Ovary (tissue), 9 donors: ENCODE data around the gene ALX3. TPM values are rescaled to one million over a fixed set of nuclear protein-coding genes. Genes with fewer than 3 reads are reported as not detected.

Source experiments
- DNase-seq, 5 donors: peaks; one replicate each; pipeline ENCODE4 v3.0.0-alpha.2; 2019 to 2020
- H3K27ac ChIP-seq, 2 donors: fragments of 200-600 bp; one replicate each; pipeline versions ENCODE4 v1.5.1 to v1.8.0; 2019 to 2022
- H3K27me3 ChIP-seq: fragments of 200-600 bp; one replicate; pipeline ENCODE4 v1.8.0; 2022
- H3K36me3 ChIP-seq: fragments of 200-600 bp; sonication (generic); one replicate; pipeline ENCODE4 v1.5.1; 2019
- H3K4me1 ChIP-seq: one replicate; pipeline ENCODE4 v1.8.1; 2013; ENCODE audit warnings: mild to moderate bottlenecking, moderate library complexity; ENCODE audit not compliant: insufficient read depth
- H3K4me3 ChIP-seq: fragments of 200-600 bp; sonication (generic); one replicate; pipeline ENCODE4 v1.5.1; 2017
- H3K9me3 ChIP-seq, 2 donors: fragments of 200-600 bp in 1 of 2; sonication (generic) in 1 of 2; one replicate each; pipeline versions ENCODE4 v1.5.1 to v1.8.1; 2013 to 2019; ENCODE audit warnings: mild to moderate bottlenecking in 1 of 2, moderate library complexity in 1 of 2
- CTCF ChIP-seq, 3 donors: fragments of 450-650 bp in 2 of 3; fragments of 200-600 bp in 1 of 3; IDR thresholded peaks; one replicate each; pipeline versions ENCODE4 v1.5.1 to v1.8.0; 2016 to 2022; ENCODE audit warnings: antibody characterized with exemption in 3 of 3, mild to moderate bottlenecking in 1 of 3
- EP300 ChIP-seq: sonication (generic); formaldehyde crosslinking; IDR thresholded peaks from one replicate; pipeline ENCODE4 v1.6.1; 2017; ENCODE audit warnings: antibody characterized with exemption
- POLR2A ChIP-seq: fragments of 450-650 bp; IDR thresholded peaks from one replicate; pipeline ENCODE4 v1.6.1; 2017; ENCODE audit warnings: antibody characterized with exemption, mild to moderate bottlenecking, moderate library complexity
- WGBS, 3 donors: extraction: QIAGEN DNeasy Blood & Tissue Kit in 1 of 3; methylation state at CpG; one replicate each; pipeline versions ENCODE4 v1.1.5 to v1.1.7; 2013 to 2017; 5-methylcytosine and 5-hydroxymethylcytosine counted together
- intact Hi-C, 4 donors: fragments of 100-400 bp; cut with DNase I; formaldehyde crosslinking; loops; one replicate each; pipeline versions ENCODE4 v1.11.0 to v1.15.1; 2022 to 2023
- polyA plus RNA-seq, 2 donors: library from polyadenylated mRNA; stranded (reverse); fragments of 200-250 nt in 1 of 2; fragments of 350-450 nt in 1 of 2; fragmentation: Illumina TruSeq in 1 of 2; extraction: RNeasy Lipid Tissue Mini Kit (QIAGEN cat#74804) in 1 of 2; gene quantifications; one replicate each; pipeline ENCODE4 v1.2.3, GENCODE V29; 2013 to 2014
- total RNA-seq, 7 donors: library from RNA; depleted of rRNA in 2 of 7; stranded (reverse); fragments of >200 nt in 2 of 7; fragmentation: NEBNext Ultra II Directional in 3 of 7; extraction: Animal tissue kit (Norgen Biotek cat#: 25700) in 3 of 7; gene quantifications; one replicate each; pipeline versions ENCODE4 v1.1.0 to v1.2.4, GENCODE V29; 2016 to 2023
- donor health status: DM: no; HTN: no; CAD: no; lungs with moderate emphysema.
- donor health status: DM: no; HTN: no; CAD: no.
- donor health status: Bipolar disorder and iron deficiency.
- donor health status: DM: yes; HTN: yes; CAD: no.
- donor health status: DM: no; HTN: no; CAD: no.
- donor health status: DM: yes; HTN: yes; CAD: no.

Gene ALX3
- total and polyA plus RNA-seq, 9 donors, result 0.12 to 0.43 (median 0.36) TPM; not detected in 4

GRCh38 chr1:110012100-110012780 is 58.2 kb downstream of the ALX3 start:
- no peak overlapping the region for H3K4me3 ChIP-seq
- WGBS, 3 donors, result 83 to 88% (median 86%) methylated on average over 6 of the region's 6 CpGs
- DNase-seq, result no peak
- H3K36me3 ChIP-seq, result no peaks in the 10 kb centered on the region
- intact Hi-C loops, result no loop called here
- no peaks in the 10 kb centered on the region for H3K4me1 ChIP-seq
- H3K27me3 ChIP-seq, result no peaks in the 10 kb centered on the region
- no peaks in the 10 kb centered on the region for H3K9me3 ChIP-seq
- no peak overlapping the region for H3K27ac ChIP-seq
- no peak for TF ChIP-seq EP300
- no peak for TF ChIP-seq POLR2A

GRCh38 chr1:110011527-110012041 is 58.9 kb downstream of the ALX3 start:
- no peaks in the 10 kb centered on the region for H3K36me3 ChIP-seq
- WGBS, 3 donors, result 59 to 67% (median 66%) methylated on average over 2 of the region's 2 CpGs
- no peak for DNase-seq

More at GRCh38 chr1:110011527-110012041, 58.9 kb downstream of the ALX3 start:
- intact Hi-C loops, result no loop called here
- H3K4me3 ChIP-seq, result no peak overlapping the region
- TF ChIP-seq POLR2A (no peak), EP300 (no peak), CTCF (IDR thresholded peaks at IDR 0.05) (no peak)
- H3K9me3 ChIP-seq, result no peaks in the 10 kb centered on the region
- no peaks in the 10 kb centered on the region for H3K27me3 ChIP-seq
- H3K27ac ChIP-seq, result no peak overlapping the region
- peaks cover under 1% of the 10 kb centered on the region for H3K4me1 ChIP-seq

Other genes with a start within 250 kb of the ALX3 start
- 10 to 100 TPM; 24.2 to 57.6 (median 44.3) TPM for gene CSF1, start 159.8 kb downstream of the ALX3 start, total RNA-seq
- gene CSF1, start 159.8 kb downstream of the ALX3 start, polyA plus RNA-seq, result 10 to 100 TPM; 13.1 to 48.6 TPM
- gene AHCYL1, start 85.9 kb downstream of the ALX3 start, total RNA-seq, result 100 to 1,000 TPM in 2 of 7 donors, 10 to 100 TPM in 5; 41.1 to 113 (median 85.8) TPM
- 100 to 1,000 TPM in 1 of 2 donors, 10 to 100 TPM in 1; 41.8 to 103 TPM for gene AHCYL1, start 85.9 kb downstream of the ALX3 start, polyA plus RNA-seq
- 10 to 100 TPM; 35.1 to 46.7 (median 45.5) TPM for gene STRIP1, start 36.0 kb downstream of the ALX3 start, total RNA-seq
- gene STRIP1, start 36.0 kb downstream of the ALX3 start, polyA plus RNA-seq, result 10 to 100 TPM; 21.6 to 27.4 TPM
- not detected for gene UBL4B, start 41.8 kb upstream of the ALX3 start, total RNA-seq
- under 1 TPM in 1 of 2 donors, not detected in 1; 0.31 TPM for gene UBL4B, start 41.8 kb upstream of the ALX3 start, polyA plus RNA-seq
- gene SLC6A17, start 79.8 kb upstream of the ALX3 start, total RNA-seq, result under 1 TPM in 4 of 7 donors, not detected in 3; 0.05 to 0.15 (median 0.05) TPM
- gene SLC6A17, start 79.8 kb upstream of the ALX3 start, polyA plus RNA-seq, result under 1 TPM; 0.03 to 0.06 TPM
- 10 to 100 TPM in 5 of 7 donors, 1 to 10 TPM in 2; 5.5 to 18.0 (median 14.2) TPM for gene KCNC4, start 139.6 kb upstream of the ALX3 start, total RNA-seq
- 1 to 10 TPM; 3.2 to 5.0 TPM for gene KCNC4, start 139.6 kb upstream of the ALX3 start, polyA plus RNA-seq